ENCODE measurements around the gene NCKAP1.
A peak's percentile ranks its signal among the peaks of the same experiment; 100 is the strongest.
"Not testable (repeated sequence)": the region's sequence is repeated elsewhere in the genome, so short reads cannot be mapped to it uniquely, and the experiment has no call there.

The NCKAP1 gene

GRCh38 chr2:183038341-183039300 is at the start of gene NCKAP1:
TSS of gene NCKAP1 (minus strand) at chr2:183038457. CDS start at chr2:183038099, 358 bp downstream.
- peak; percentile 97 for DNase-seq (ENCODE audit: low spot score)

- peak; percentile 32 for DNase-seq (ENCODE audit: low spot score)
These were observed 43.7 kb upstream of the NCKAP1 start for GRCh38 chr2:183081911-183082310.

- DNase-seq (ENCODE audit: low spot score): peak; percentile 35
These were observed 41.0 kb upstream of the NCKAP1 start for GRCh38 chr2:183079139-183079775.

- DNase-seq (ENCODE audit: low spot score): peak; percentile 93
These were observed 40.3 kb upstream of the NCKAP1 start, which contains the start of gene DUSP19 for GRCh38 chr2:183078464-183079138. TSS of gene DUSP19 (plus strand) at chr2:183078747. CDS start at chr2:183078934, 187 bp downstream.

- no peak for DNase-seq (ENCODE audit: low spot score)
These were observed 39.9 kb upstream of the NCKAP1 start for GRCh38 chr2:183078163-183078463.

GRCh38 chr2:183072177-183072576 is 33.9 kb upstream of the NCKAP1 start:
- no peak for DNase-seq (ENCODE audit: low spot score)

GRCh38 chr2:183070942-183071844 is 32.9 kb upstream of the NCKAP1 start:
- peak; percentile 62 for DNase-seq (ENCODE audit: low spot score)

GRCh38 chr2:183069174-183069573 is 30.9 kb upstream of the NCKAP1 start:
- no peak for DNase-seq (ENCODE audit: low spot score)

GRCh38 chr2:183068561-183068960 is 30.3 kb upstream of the NCKAP1 start:
- DNase-seq (ENCODE audit: low spot score): no peak

- peak; percentile 34 for DNase-seq (ENCODE audit: low spot score)
These were observed 24.8 kb upstream of the NCKAP1 start for GRCh38 chr2:183063083-183063482.

GRCh38 chr2:183060571-183061231 is 22.4 kb upstream of the NCKAP1 start:
- no peak for DNase-seq (ENCODE audit: low spot score)

GRCh38 chr2:183059561-183059960 is 21.3 kb upstream of the NCKAP1 start:
- DNase-seq (ENCODE audit: low spot score): peak; percentile 68

GRCh38 chr2:183057333-183057985 is 19.2 kb upstream of the NCKAP1 start:
- no peak for DNase-seq (ENCODE audit: low spot score)

GRCh38 chr2:183049420-183049819 is 11.2 kb upstream of the NCKAP1 start:
- DNase-seq (ENCODE audit: low spot score): no peak

- DNase-seq (ENCODE audit: low spot score): not testable (repeated sequence)
These were observed 9.3 kb upstream of the NCKAP1 start for GRCh38 chr2:183047486-183048125.

GRCh38 chr2:183043580-183043979 is 5.3 kb upstream of the NCKAP1 start:
- not testable (repeated sequence) for DNase-seq (ENCODE audit: low spot score)

- no peak for DNase-seq (ENCODE audit: low spot score)
These were observed 2.3 kb upstream of the NCKAP1 start for GRCh38 chr2:183040604-183041003.

- peak; percentile 44 for DNase-seq (ENCODE audit: low spot score)
These were observed 510 bp downstream of the NCKAP1 start for GRCh38 chr2:183037553-183038340.

GRCh38 chr2:183037074-183037552 is 1.1 kb downstream of the NCKAP1 start:
- peak; percentile 17 for DNase-seq (ENCODE audit: low spot score)

Data from AG20443 (cell line).